HepG2 (cell line): ENCODE data around the gene SKIC2. TPM values are rescaled to one million over a fixed set of nuclear protein-coding genes. Genes with fewer than 3 reads are reported as not detected.

Source experiments
- AFF4 ChIP-seq: sonication (generic); formaldehyde crosslinking; IDR thresholded peaks from 2 replicates; pipeline ENCODE4 v1.4.0; 2020; ENCODE audit warnings: missing genetic modification reagents
- CREB1 ChIP-seq, 2 experiments: fragments of 450-650 bp in 1 of 2; IDR thresholded peaks; 2 replicates each; pipeline ENCODE4 v1.6.1; 2016 to 2017; ENCODE audit warnings: control low read depth in 1 of 2, mild to moderate bottlenecking in 1 of 2, missing compliant biosample characterization in 1 of 2, missing genetic modification characterization in 1 of 2
- GABPB1 ChIP-seq: IDR thresholded peaks from 2 replicates; pipeline ENCODE4 v1.6.1; 2016; ENCODE audit warnings: mild to moderate bottlenecking, missing genetic modification reagents, moderate library complexity, missing compliant biosample characterization
- JARID2 ChIP-seq: sonication (generic); formaldehyde crosslinking; IDR thresholded peaks from 2 replicates; pipeline ENCODE4 v1.8.1; 2023; ENCODE audit warnings: missing genetic modification reagents, inconsistent platforms; ENCODE audit not compliant: insufficient replicate concordance
- KDM5A ChIP-seq: fragments of 200-600 bp; sonication (generic); IDR thresholded peaks from 2 replicates; pipeline ENCODE4 v1.7.0; 2018; ENCODE audit warnings: antibody characterized with exemption, mild to moderate bottlenecking, low read length, borderline replicate concordance
- KLF16 ChIP-seq, 2 experiments: sonication (generic) in 1 of 2; formaldehyde crosslinking in 1 of 2; IDR thresholded peaks; 2 replicates each; pipeline versions ENCODE4 v1.6.1 to v1.8.0; 2016 to 2023; ENCODE audit warnings: missing genetic modification reagents in 2 of 2, missing compliant biosample characterization in 1 of 2
- NRL ChIP-seq: sonication (generic); formaldehyde crosslinking; IDR thresholded peaks from 2 replicates; pipeline ENCODE4 v1.5.0; 2020; ENCODE audit warnings: missing genetic modification reagents, mild to moderate bottlenecking, moderate library complexity, borderline replicate concordance
- TARDBP ChIP-seq: sonication (generic); formaldehyde crosslinking; IDR thresholded peaks from 2 replicates; pipeline ENCODE4 v1.8.0; 2022; ENCODE audit warnings: mild to moderate bottlenecking, missing genetic modification reagents
- THAP7 ChIP-seq: sonication (generic); formaldehyde crosslinking; IDR thresholded peaks from 2 replicates; pipeline ENCODE4 v1.8.1; 2023; ENCODE audit warnings: mild to moderate bottlenecking, missing genetic modification reagents
- YY1 ChIP-seq: IDR thresholded peaks from 2 replicates; pipeline ENCODE4 v1.6.1; 2011; ENCODE audit warnings: low read length, low read depth, moderate library complexity, mild to moderate bottlenecking; ENCODE audit not compliant: insufficient read depth, insufficient replicate concordance
- ZFX ChIP-seq: sonication (generic); formaldehyde crosslinking; IDR thresholded peaks from 2 replicates; pipeline ENCODE4 v1.4.0; 2020; ENCODE audit warnings: mild to moderate bottlenecking, low read depth, missing genetic modification reagents, moderate library complexity
- ZMYM3 ChIP-seq: sonication (generic); formaldehyde crosslinking; IDR thresholded peaks from 2 replicates; pipeline ENCODE4 v1.5.1; 2020; ENCODE audit warnings: mild to moderate bottlenecking, missing genetic modification reagents
- ZNF34 ChIP-seq: sonication (generic); formaldehyde crosslinking; IDR thresholded peaks from 2 replicates; pipeline ENCODE4 v1.4.0; 2020; ENCODE audit warnings: mild to moderate bottlenecking, missing genetic modification reagents, borderline replicate concordance
- ZNF749 ChIP-seq: sonication (generic); formaldehyde crosslinking; IDR thresholded peaks from 2 replicates; pipeline ENCODE4 v1.8.0; 2022; ENCODE audit warnings: mild to moderate bottlenecking, missing genetic modification reagents, moderate library complexity, borderline replicate concordance
- ZNF883 ChIP-seq: sonication (generic); formaldehyde crosslinking; IDR thresholded peaks from 2 replicates; pipeline ENCODE4 v1.5.1; 2020; ENCODE audit warnings: mild to moderate bottlenecking, missing genetic modification reagents; ENCODE audit errors: not compliant biosample characterization
- ZSCAN12 ChIP-seq: sonication (generic); formaldehyde crosslinking; IDR thresholded peaks from 2 replicates; pipeline ENCODE4 v1.9.0; 2021; ENCODE audit warnings: mild to moderate bottlenecking, missing genetic modification reagents
- polyA plus RNA-seq, 8 experiments: library from polyadenylated mRNA; depleted of rRNA in 3 of 8; stranded (reverse) in 7 of 8; unstranded in 1 of 8; fragments of >200 nt; fragmentation: Illumina TruSeq in 4 of 8; extraction: Trizol in 4 of 8; gene quantifications; 2 replicates each; pipeline versions ENCODE4 v1.2.1 to v1.2.3, GENCODE V29; 2011 to 2016; ENCODE audit warnings: low read depth in 4 of 8, missing spikeins in 1 of 8, mixed read lengths in 1 of 8; ENCODE audit not compliant: insufficient read depth in 1 of 8
- total RNA-seq, 5 experiments: library from RNA; depleted of rRNA; stranded (reverse); fragments of >200 nt; fragmentation: Illumina TruSeq; extraction: Trizol; gene quantifications; 2 replicates each; pipeline ENCODE4 v1.2.3, GENCODE V29; 2016; ENCODE audit warnings: low read depth in 1 of 5
- TF ChIP-seq, protein P1 (sequence below): sonication (generic); formaldehyde crosslinking; IDR thresholded peaks from 2 replicates; pipeline ENCODE4 v1.8.0; 2022; ENCODE audit warnings: mild to moderate bottlenecking, missing genetic modification reagents, moderate library complexity
- TF ChIP-seq, protein P2 (sequence below): IDR thresholded peaks from 2 replicates; pipeline ENCODE4 v1.6.1; 2016; ENCODE audit warnings: low read depth

SKIC2 gene
- total and polyA plus RNA-seq, 2 of the 13 experiments (the other 11 are each of a cell fraction or from before 2014, with no cell fraction given), result 67.1 to 68.4 TPM

DNA sequence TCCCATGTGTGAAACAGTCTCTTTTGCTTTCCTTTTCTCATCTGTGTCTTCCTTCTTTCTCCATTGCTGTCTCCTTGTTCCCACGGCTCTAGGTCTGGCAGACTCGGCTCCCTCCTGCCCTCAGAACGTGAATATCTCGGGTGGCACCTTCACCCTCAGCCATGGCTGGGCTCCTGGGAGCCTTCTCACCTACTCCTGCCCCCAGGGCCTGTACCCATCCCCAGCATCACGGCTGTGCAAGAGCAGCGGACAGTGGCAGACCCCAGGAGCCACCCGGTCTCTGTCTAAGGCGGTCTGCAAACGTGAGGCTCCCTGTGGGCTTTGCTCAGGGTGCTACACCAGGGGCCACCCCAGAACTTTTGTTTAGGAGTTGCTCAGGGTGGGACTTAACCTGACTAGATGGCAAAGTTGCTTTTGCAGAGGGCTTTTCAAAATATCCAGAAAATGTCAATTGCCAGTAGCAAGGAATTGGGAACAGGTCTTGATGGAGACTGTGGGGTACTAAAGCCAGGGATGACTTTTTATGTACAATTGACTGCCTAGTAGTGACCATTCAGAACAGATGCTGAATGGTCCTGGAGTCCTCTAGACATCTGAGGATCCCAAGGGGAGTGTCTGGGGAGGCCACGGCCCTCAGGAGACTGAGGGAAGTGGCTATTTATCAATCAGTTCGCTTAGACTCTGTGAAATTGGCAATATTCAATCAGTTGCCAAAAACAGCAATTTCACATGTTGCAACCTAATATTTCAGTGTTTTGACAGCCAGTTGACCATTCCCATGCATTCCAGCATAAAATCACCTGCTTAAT, 30.9 kb upstream of the SKIC2 start (continued):
- TF ChIP-seq ZNF749 (CRISPR knock-in tag) (no peak), ZMYM3 (CRISPR knock-in tag) (no peak), GABPB1 (CRISPR knock-in tag) (peak; percentile 2; the same call in 1 of the 2 replicates), ZNF883 (CRISPR knock-in tag) (peak; percentile 69), TARDBP (no peak), KLF16 (CRISPR knock-in tag; IDR thresholded peaks at IDR 0.05) (no peak; a peak in 1 of 4 replicates), CREB1 (IDR thresholded peaks at IDR 0.05) (no peak), CREB1 (CRISPR knock-in tag; IDR thresholded peaks at IDR 0.05) (no peak), KDM5A (no peak), THAP7 (CRISPR knock-in tag) (no peak), ZSCAN12 (0 out of 2 replicates have a peak, but pooled peaks have one; percentile 72), NRL (peak; percentile 62; the same call in 1 of the 2 replicates), ZNF34 (CRISPR knock-in tag) (peak; percentile 75; the same call in 1 of the 2 replicates), YY1 (no peak), ZFX (CRISPR knock-in tag) (peak; percentile 38), AFF4 (CRISPR knock-in tag) (no peak), JARID2 (CRISPR knock-in tag) (no peak)
- TF ChIP-seq, protein P1, sequence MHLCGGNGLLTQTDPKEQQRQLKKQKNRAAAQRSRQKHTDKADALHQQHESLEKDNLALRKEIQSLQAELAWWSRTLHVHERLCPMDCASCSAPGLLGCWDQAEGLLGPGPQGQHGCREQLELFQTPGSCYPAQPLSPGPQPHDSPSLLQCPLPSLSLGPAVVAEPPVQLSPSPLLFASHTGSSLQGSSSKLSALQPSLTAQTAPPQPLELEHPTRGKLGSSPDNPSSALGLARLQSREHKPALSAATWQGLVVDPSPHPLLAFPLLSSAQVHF (CRISPR knock-in tag), result no peak
- TF ChIP-seq, protein P2, sequence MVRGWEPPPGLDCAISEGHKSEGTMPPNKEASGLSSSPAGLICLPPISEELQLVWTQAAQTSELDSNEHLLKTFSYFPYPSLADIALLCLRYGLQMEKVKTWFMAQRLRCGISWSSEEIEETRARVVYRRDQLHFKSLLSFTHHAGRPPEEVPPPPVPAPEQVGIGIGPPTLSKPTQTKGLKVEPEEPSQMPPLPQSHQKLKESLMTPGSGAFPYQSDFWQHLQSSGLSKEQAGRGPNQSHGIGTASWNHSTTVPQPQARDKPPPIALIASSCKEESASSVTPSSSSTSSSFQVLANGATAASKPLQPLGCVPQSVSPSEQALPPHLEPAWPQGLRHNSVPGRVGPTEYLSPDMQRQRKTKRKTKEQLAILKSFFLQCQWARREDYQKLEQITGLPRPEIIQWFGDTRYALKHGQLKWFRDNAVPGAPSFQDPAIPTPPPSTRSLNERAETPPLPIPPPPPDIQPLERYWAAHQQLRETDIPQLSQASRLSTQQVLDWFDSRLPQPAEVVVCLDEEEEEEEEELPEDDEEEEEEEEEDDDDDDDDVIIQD (CRISPR knock-in tag), result no peak
